ENCODE measurements around the gene MCU. TPM values are rescaled to one million over a fixed set of nuclear protein-coding genes. Genes with fewer than 3 reads are reported as not detected.

Gene MCU
- polyA plus RNA-seq, 1 donor from 2014 or later, result 22.9 TPM

- no peaks in the 10 kb centered on the region for H3K79me2 ChIP-seq (replicated peaks; ENCODE audit: insufficient read depth, low read length)
- H3F3A ChIP-seq (ENCODE audit: insufficient read depth, low read length, poor library complexity, severe bottlenecking), result no peaks in the 10 kb centered on the region
- no peaks in the 10 kb centered on the region for H3K9me3 ChIP-seq (ENCODE audit: low read length)
- no peaks in the 10 kb centered on the region for H3K27me3 ChIP-seq (ENCODE audit: insufficient read depth, low read depth, low read length)
- H2AFZ ChIP-seq (ENCODE audit: low read depth, low read length), result no peak overlapping the region
- H4K20me1 ChIP-seq (ENCODE audit: insufficient read depth), result no peaks in the 10 kb centered on the region
- no peaks in the 10 kb centered on the region for H3K9me2 ChIP-seq (ENCODE audit: insufficient read depth, low read length)
- no peaks in the 10 kb centered on the region for H3K36me3 ChIP-seq (ENCODE audit: insufficient read depth, low read length)
- TF ChIP-seq EP300 (conservative IDR thresholded peaks at IDR 0.05; ENCODE audit: poor library complexity, severe bottlenecking) (no peak), TAF1 (IDR thresholded peaks at IDR 0.05; ENCODE audit: low read depth) (no peak), POLR2AphosphoS5 (IDR thresholded peaks at IDR 0.05) (no peak), SMC3 (conservative IDR thresholded peaks at IDR 0.05; ENCODE audit: poor library complexity) (no peak), MXI1 (conservative IDR thresholded peaks at IDR 0.05; ENCODE audit: poor library complexity, severe bottlenecking) (no peak), EZH2 (IDR thresholded peaks at IDR 0.05; ENCODE audit: borderline replicate concordance, insufficient read depth, low read length, poor library complexity, severe bottlenecking) (no peak), CTCF (IDR thresholded peaks at IDR 0.05; ENCODE audit: poor library complexity, severe bottlenecking) (no peak), REST (IDR thresholded peaks at IDR 0.05; ENCODE audit: borderline replicate concordance) (no peak), RAD21 (conservative IDR thresholded peaks at IDR 0.05) (no peak)
- no peak overlapping the region for H3K27ac ChIP-seq (ENCODE audit: low read length)
- H3K9ac ChIP-seq (ENCODE audit: low read length), result no peak overlapping the region
- no peak overlapping the region for H3K4me3 ChIP-seq (ENCODE audit: low read length)
- H3K4me2 ChIP-seq (ENCODE audit: low read length), result no peak overlapping the region
These were observed 28.1 kb downstream of the MCU start for GRCh38 chr10:72719941-72720592.

- Histone ChIP-seq H3F3A (ENCODE audit: insufficient read depth, low read length, poor library complexity, severe bottlenecking) (no peaks in the 10 kb centered on the region), H2AFZ (ENCODE audit: low read depth, low read length) (no peak overlapping the region), H3K27ac (ENCODE audit: low read length) (no peak overlapping the region), H3K79me2 (replicated peaks; ENCODE audit: insufficient read depth, low read length) (no peaks in the 10 kb centered on the region), H3K4me2 (ENCODE audit: low read length) (no peak overlapping the region), H3K36me3 (ENCODE audit: insufficient read depth, low read length) (no peaks in the 10 kb centered on the region), H3K27me3 (ENCODE audit: insufficient read depth, low read depth, low read length) (no peaks in the 10 kb centered on the region), H3K9me2 (ENCODE audit: insufficient read depth, low read length) (no peaks in the 10 kb centered on the region), H4K20me1 (ENCODE audit: insufficient read depth) (no peaks in the 10 kb centered on the region), H3K4me3 (ENCODE audit: low read length) (no peak overlapping the region), H3K9ac (ENCODE audit: low read length) (no peak overlapping the region), H3K9me3 (ENCODE audit: low read length) (no peaks in the 10 kb centered on the region)
- TF ChIP-seq POLR2AphosphoS5 (IDR thresholded peaks at IDR 0.05) (no peak), EP300 (conservative IDR thresholded peaks at IDR 0.05; ENCODE audit: poor library complexity, severe bottlenecking) (no peak), MXI1 (conservative IDR thresholded peaks at IDR 0.05; ENCODE audit: poor library complexity, severe bottlenecking) (no peak), TAF1 (IDR thresholded peaks at IDR 0.05; ENCODE audit: low read depth) (no peak), RAD21 (conservative IDR thresholded peaks at IDR 0.05) (no peak), CTCF (IDR thresholded peaks at IDR 0.05; ENCODE audit: poor library complexity, severe bottlenecking) (no peak), REST (IDR thresholded peaks at IDR 0.05; ENCODE audit: borderline replicate concordance) (no peak), SMC3 (conservative IDR thresholded peaks at IDR 0.05; ENCODE audit: poor library complexity) (no peak), EZH2 (IDR thresholded peaks at IDR 0.05; ENCODE audit: borderline replicate concordance, insufficient read depth, low read length, poor library complexity, severe bottlenecking) (no peak)
These were observed 29.1 kb downstream of the MCU start for GRCh38 chr10:72720814-72721660.

All from neural cell (in vitro differentiated cells).